Measurements from ENCODE around the gene TXNIP.

Gene TXNIP

DNA sequence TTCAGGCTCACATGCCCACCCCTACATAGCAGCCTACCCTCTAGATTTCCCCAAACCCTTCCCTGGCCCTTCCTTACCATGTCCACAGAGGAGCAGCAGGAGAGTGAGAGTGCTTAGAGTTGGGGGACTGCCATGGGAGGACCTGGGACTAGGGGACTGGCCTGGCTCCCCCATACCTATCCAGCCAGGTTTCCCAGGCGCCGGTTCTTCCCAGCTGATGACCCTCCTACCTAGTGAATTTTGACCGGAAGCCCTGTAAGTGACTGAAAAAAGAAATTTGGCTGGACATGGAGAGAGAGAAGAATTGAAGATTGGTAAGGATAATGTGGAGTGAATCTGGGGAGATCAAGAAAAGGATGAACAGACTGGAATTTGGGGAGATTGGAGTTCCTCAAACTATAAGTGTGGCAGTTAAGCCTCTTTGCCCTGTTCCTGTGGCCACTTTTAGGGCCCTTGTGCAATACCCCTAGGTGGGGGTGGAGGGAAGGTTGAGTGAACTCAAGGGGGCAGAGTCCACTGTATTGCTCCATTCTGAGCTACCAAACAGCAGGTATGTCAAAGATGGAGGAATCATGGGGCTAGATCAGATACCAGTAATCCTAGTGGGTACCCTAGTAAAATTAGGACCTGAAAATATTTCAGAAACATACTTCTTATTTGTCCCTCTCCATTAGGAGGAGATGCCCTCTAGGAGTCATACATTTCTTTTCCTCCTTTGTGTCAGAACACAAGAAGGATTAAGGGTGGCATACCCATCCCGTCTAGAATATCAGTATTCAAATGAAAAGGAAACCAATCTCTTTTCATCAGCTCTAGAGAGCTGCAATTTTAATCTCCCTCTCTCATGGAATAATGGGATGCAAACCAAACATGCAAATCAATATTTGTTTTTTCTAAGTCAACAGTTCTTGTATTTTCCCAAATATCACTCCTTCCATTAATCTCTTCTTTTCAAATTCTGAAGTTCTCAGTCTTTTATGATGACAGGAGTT lies 24.0 kb upstream of the TXNIP start:
- TF ChIP-seq, protein P1, sequence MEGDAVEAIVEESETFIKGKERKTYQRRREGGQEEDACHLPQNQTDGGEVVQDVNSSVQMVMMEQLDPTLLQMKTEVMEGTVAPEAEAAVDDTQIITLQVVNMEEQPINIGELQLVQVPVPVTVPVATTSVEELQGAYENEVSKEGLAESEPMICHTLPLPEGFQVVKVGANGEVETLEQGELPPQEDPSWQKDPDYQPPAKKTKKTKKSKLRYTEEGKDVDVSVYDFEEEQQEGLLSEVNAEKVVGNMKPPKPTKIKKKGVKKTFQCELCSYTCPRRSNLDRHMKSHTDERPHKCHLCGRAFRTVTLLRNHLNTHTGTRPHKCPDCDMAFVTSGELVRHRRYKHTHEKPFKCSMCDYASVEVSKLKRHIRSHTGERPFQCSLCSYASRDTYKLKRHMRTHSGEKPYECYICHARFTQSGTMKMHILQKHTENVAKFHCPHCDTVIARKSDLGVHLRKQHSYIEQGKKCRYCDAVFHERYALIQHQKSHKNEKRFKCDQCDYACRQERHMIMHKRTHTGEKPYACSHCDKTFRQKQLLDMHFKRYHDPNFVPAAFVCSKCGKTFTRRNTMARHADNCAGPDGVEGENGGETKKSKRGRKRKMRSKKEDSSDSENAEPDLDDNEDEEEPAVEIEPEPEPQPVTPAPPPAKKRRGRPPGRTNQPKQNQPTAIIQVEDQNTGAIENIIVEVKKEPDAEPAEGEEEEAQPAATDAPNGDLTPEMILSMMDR (IDR thresholded peaks at IDR 0.05; ENCODE audit: low read depth, low read length, missing control alignments), result no peak
- no peak overlapping the region for H3K4me3 ChIP-seq (ENCODE audit: low read depth, low read length)
- DNase-seq (ENCODE audit: low read depth), result no peak
- in situ Hi-C loops (cut with HindIII; ENCODE audit: low sequenced_read_pairs), result no loop called here

DNA sequence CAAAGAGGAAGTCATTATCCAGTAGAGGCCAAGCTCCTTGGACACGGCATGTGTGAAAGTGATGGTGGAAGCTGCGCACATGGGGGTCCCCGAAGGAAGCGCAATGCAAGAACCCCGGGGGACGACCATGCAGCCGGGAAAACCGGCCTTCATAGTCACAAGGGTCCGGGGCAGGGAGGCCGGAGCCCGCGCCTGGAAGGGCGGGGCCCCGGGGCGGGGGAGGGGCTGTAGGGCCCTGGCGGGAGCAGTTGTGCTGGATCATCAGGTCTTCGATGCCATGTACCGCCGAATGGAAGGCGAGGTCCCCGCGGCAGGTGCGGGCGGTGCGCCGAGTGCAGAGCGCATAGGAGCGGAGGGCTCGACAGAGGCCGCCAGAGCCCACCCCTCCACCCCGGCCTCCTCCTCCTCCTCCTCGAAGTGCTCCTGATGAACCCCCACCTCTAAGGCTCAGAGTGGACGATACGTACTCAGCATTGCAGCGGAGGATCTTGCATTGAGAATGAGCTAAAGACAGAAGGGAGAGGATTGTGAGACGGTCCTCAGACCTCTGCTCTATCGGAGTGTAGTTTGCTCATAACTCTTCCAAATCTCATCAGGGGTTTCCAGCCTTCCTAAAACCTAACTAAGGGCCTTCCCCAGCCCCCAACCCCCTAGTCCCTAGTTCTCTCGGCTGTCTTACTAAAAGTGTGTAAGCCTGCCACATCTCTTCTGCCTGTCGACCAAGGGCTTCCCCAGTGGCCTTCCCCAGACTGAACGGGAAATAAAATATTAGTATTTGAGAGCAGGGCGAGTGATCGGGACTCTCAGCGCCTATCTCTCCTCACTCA lies 23.1 kb upstream of the TXNIP start:
- in situ Hi-C loops (cut with HindIII; ENCODE audit: low sequenced_read_pairs), result no loop called here
- DNase-seq (ENCODE audit: low read depth), result no peak
- peak overlapping the region; percentile 4 for H3K4me3 ChIP-seq (ENCODE audit: low read depth, low read length)
- TF ChIP-seq, protein P1 (IDR thresholded peaks at IDR 0.05; ENCODE audit: low read depth, low read length, missing control alignments), result no peak

DNA sequence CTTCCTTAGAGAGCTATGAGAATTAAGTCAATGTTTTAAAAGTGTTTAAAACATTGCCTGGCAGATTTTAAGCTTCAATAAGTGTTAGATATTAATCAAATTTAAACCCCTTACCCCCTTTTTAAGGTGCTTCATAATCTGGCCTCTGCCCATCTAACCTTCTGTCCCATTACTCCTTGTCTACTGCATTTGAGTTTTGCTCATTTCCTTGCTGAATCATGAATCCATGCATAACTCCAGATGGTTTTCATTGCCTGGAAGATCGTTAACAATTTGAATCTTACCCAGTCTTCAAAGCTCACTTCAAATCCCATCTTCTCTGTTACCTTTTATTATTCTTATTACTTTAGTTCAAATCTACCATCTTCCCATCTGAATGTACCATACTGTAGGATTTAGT lies 20.5 kb upstream of the TXNIP start:
- TF ChIP-seq, protein P1 (IDR thresholded peaks at IDR 0.05; ENCODE audit: low read depth, low read length, missing control alignments), result no peak
- in situ Hi-C loops (cut with HindIII; ENCODE audit: low sequenced_read_pairs), result no loop called here
- no peak for DNase-seq (ENCODE audit: low read depth)

DNA sequence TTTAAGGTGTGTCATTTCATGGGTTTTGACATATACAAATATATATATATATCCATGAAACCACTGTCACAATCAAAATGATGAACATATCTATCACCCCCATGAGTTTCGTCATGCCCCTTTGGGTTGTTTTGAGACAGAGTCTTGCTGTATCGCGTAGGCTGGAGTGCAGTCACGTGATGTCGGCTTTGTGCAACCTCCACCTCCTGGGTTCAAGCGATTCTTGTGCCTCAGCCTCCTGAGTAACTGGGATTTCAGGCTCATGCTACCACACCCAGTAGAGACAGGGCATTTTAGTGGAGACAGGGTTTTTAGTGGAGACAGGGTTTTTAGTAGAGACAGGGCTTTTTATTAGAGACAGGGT lies 17.2 kb upstream of the TXNIP start:
- H3K4me3 ChIP-seq (ENCODE audit: low read depth, low read length), result no peak overlapping the region
- in situ Hi-C loops (cut with HindIII; ENCODE audit: low sequenced_read_pairs), result no loop called here
- DNase-seq (ENCODE audit: low read depth), result no peak
- TF ChIP-seq, protein P1 (IDR thresholded peaks at IDR 0.05; ENCODE audit: low read depth, low read length, missing control alignments), result no peak

More for the DNA sequence above, 20.5 kb upstream of the TXNIP start:
- no peak overlapping the region for H3K4me3 ChIP-seq (ENCODE audit: low read depth, low read length)

DNA sequence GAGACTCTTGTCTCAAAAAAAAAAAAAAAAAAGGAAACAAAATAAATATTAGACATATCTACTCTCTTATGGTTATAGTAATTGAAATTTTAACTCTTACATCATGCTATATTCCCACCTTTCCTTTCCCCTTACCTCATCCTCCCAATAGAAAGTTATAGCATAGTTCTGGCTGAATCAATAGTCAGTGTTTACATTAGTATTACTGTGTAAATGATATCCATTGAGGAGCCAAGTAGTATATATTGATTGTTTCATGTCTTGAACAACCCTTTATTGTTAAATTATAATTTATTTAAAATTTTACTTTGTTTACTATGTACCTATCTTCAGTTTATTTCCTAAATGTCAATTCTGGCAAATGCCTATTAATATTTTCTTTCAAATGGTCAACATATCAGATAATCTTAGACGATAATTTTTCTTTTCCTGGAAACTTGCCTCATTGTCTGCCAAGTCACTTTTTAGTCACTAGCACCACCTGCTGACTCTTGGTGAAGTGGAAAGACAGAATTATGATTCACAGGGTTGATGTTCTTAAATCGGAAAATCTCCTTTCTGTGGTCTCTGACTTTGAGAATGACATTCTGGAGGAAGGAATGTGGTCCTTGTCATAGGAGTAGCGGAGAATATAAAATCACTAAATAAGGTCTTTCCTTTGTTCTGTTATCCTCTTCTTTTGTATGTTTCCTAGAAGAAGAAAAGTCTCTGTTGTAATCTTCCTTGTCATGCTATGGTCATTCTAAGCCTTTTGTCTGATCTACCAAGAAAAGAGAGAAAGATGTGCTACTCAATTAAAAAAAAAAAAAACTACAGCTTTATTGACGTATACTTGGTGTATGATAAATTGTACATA lies 16.6 kb upstream of the TXNIP start:
- in situ Hi-C loops (cut with HindIII; ENCODE audit: low sequenced_read_pairs), result no loop called here
- TF ChIP-seq, protein P1 (IDR thresholded peaks at IDR 0.05; ENCODE audit: low read depth, low read length, missing control alignments), result peak; percentile 73
- no peak overlapping the region for H3K4me3 ChIP-seq (ENCODE audit: low read depth, low read length)

More for the DNA sequence above, 16.6 kb upstream of the TXNIP start:
- DNase-seq (ENCODE audit: low read depth), result peak; percentile 77

All from astrocyte of the cerebellum (primary cell).